SK-N-DZ (cell line): ENCODE measurements around the gene CDKN2C. TPM values are rescaled to one million over a fixed set of nuclear protein-coding genes. Genes with fewer than 3 reads are reported as not detected.
"Not testable (repeated sequence)": the region's sequence is repeated elsewhere in the genome, so short reads cannot be mapped to it uniquely, and the experiment has no call there.

Source experiments
- DNase-seq: peaks from one replicate; pipeline ENCODE4 v3.0.0-alpha.2; 2015; ENCODE audit warnings: low spot score
- polyA plus RNA-seq, 2 experiments: library from polyadenylated mRNA; depleted of rRNA; stranded (reverse); fragments of >200 nt; gene quantifications; 2 replicates each; pipeline ENCODE4 v1.2.3, GENCODE V29; 2014

CDKN2C gene
- polyA plus RNA-seq (2014; cell fraction: cytosol; rRNA removed): 64.1 and 65.1 TPM in 2 replicates
- polyA plus RNA-seq (2014; cell fraction: nucleus; rRNA removed): 36.5 and 43.2 TPM in 2 replicates

DNA sequence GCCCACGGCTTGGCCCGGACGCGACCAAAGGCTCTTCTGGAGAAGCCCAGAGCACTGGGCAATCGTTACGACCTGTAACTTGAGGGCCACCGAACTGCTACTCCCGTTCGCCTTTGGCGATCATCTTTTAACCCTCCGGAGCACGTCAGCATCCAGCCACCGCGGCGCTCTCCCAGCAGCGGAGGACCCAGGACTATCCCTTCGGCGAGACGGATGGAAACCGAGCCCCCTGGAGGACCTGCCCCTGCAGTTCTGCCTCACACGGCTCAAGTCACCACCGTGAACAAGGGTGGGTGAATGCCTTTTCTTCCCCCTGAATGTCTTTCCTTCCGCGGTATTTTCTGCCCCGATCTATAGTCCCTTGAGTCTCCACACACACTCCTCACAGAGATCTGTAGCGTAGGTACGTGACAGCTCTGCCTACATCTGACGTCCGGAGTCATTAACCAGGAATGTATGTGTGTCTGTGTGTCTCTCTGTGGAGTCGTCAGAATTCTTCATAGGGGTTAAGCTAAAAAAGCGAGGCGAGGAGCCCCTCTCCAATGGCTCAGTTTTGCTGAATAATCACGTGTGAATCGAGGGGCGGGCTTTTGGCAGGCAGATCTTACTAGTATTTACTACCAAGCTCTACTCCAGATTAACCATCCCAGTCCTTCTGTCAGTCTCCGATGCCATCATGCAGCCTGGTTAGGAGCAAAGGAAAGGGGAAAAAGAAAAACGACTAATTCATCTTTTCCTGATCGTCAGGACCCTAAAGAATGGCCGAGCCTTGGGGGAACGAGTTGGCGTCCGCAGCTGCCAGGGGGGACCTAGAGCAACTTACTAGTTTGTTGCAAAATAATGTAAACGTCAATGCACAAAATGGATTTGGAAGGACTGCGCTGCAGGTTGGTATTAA is at the start of gene CDKN2C:
Gene CDKN2C, plus strand, starts transcription at position 635 of the 898 bp plus-strand sequence. Its CDS starts 124 bp downstream, at position 759.
- DNase-seq: peak; percentile 78

DNA sequence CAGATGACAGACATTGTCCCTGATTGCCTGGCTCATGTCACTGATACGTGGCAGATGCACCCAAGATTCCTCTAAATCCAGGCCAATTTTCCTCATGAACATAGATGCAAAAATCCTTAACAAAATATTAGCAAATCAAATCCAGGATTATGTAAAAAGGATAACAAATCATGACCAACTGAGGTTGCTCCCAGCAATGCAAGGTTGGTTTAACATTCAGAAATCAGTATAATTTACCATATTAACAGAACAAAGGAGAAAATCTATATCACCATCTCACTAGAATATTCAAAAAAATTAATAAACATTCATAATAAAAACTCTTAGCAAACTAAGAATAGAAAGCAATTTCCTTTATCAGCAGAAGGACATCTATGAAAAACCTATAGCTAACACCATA is 49.6 kb upstream of the CDKN2C start:
- no peak for DNase-seq

DNA sequence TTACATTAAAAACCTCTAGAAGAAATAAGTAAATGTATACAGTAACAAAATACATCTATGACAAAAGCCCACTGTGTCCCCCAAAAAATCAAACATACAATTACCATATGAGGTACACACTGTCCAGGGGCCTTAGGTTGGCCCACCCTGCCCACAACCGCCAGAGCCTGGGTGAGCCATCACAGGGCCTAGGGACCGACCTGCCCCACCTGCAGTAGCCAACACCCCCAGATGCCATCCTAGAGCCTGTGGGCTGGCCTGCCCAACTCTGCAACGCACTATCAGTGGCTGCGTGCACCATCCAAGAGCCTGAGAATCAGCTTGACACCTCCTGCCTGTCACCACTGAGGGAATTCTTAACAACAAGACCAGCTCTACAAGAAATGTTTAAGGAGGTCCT is 49.0 kb upstream of the CDKN2C start:
- DNase-seq: no peak

DNA sequence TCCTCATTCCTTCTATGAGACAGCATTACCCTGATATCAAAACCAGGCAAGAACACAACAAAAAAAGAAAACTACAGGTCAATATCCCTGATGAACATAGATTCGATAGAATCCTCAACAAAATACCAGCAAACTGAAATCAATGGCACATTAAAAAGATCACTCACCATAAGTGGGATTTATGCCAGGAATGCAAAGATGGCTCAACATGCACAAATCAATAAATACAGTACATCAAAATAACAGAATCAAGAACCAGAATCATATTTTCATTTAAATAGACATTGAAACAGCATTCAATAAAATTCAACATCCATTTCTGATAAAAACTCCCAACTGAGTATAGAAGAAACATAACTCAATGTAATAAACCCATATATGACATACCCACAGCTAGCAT is 46.5 kb upstream of the CDKN2C start:
- no peak for DNase-seq

GRCh38 chr1:50929376-50929958 is 40.6 kb upstream of the CDKN2C start:
- DNase-seq: peak; percentile 3

DNA sequence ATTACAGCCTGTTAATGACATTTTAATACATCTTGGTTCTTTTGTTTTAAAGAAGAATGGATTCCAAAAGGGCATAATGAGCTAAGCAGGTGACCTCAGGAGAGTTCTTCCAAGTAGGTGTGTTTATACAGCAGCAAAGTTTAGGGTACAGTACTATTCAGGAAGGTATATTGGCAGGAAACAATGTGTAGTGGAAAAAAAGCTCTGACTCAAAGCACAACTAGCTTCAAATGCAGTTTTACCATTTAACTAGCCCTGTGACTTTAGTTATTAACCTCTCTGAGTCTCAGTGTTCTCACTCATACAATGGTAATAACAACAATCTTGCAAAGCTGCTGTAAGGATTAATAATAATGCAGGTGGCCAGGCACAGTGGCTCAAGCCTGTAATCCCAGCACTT is 39.9 kb upstream of the CDKN2C start:
- DNase-seq: no peak

GRCh38 chr1:50930965-50931737 is 38.9 kb upstream of the CDKN2C start:
- DNase-seq: no peak

- DNase-seq: not testable (repeated sequence)
Observed at GRCh38 chr1:50932043-50932442, 38.0 kb upstream of the CDKN2C start.

- not testable (repeated sequence) for DNase-seq
Observed at GRCh38 chr1:50933770-50934169, 36.3 kb upstream of the CDKN2C start.

DNA sequence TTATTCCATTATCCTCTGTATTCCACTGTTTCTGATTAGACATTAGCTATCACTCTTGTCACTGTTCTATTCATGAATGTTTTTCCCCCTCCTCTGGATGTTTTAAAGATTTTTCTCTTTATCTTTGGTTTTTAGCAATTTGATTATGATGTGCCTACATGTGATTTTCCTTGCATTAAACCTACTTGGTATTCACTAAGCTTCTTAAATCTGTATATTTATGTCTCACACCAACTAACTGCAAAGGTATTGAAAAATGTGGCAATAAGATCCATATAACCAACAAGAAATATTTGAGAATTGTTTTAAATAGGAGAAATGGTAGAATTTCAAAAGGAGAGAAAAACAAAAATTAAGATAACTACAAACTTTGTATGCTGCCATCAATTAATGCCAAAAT is 35.2 kb upstream of the CDKN2C start:
- no peak for DNase-seq

- not testable (repeated sequence) for DNase-seq
Observed at GRCh38 chr1:50935276-50935675, 34.8 kb upstream of the CDKN2C start.

DNA sequence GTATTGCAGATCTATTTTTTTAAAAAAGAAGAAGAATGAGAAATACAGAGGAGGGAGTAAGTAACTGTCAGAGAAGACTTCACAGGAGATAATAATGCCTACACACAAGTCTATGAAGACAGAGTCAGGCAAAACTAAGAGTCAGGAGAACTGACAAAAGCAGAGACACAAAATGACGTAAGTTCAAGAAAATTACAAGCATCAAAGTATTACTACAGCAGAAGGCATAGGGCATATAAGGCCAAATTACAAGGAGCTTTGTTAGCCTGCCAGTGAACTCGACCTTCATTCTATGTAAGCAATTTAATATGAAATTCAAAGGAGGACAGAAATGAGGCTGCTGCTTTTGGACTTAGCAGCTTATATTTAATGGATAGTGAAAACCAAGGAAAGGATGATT is 33.7 kb upstream of the CDKN2C start:
- no peak for DNase-seq

GRCh38 chr1:50940291-50940690 is 29.8 kb upstream of the CDKN2C start:
- no peak for DNase-seq

DNA sequence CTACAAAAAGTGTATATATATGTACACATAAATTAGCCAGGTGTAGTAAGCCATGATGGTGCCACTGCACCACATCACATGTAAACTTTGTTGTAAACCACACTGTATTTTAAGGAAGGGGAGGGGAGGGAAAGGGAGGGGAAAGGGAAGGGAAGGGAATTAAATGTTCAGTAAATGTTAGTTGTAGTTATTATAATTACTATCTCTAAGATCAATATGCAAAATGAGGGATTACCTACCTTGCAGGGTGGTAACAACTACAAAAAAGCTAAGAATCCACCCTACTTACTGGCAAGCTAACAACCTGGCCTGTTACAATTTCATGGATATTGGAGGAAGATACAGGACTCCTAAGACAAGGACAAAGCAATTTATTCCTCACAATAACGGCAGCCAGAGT is 27.7 kb upstream of the CDKN2C start:
- DNase-seq: no peak

DNA sequence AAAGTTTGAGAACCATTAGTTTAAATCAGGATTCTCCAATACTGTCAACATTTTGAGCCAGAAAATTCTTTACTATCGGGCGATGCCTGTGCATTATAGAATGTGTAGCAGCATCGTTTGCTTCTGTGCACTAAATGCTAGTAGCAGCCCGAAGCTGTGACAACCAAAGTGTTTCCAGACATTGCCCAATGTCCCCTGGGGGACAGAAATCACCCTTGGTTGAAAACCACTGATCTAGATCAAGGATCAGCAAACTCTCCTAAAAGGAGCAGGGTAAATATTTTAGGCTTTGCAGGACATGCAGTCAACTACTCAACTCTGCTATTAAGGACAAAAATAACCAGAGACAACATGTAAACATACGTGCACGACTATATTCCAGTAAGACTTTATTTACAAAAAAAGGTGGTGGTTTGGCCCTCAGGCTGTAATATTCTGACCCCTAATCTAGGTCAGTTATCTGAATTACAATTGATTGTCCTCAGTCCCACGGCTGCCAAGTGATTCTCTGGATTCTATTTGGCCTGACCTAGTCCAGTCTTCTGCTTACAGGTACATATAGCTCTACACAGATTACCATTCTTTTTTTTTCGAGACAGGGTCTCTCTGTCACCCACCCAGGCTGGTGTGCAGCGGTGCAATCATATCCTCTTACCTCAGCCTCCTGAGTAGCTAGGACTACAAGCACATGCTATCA is 20.6 kb upstream of the CDKN2C start:
- DNase-seq: no peak

GRCh38 chr1:50950396-50950795 is 19.6 kb upstream of the CDKN2C start:
- no peak for DNase-seq

GRCh38 chr1:50952566-50952965 is 17.5 kb upstream of the CDKN2C start:
- DNase-seq: not testable (repeated sequence)

GRCh38 chr1:50955116-50955515 is 14.9 kb upstream of the CDKN2C start:
- DNase-seq: no peak

- DNase-seq: peak; percentile 4
Observed at GRCh38 chr1:50959303-50959912, 10.6 kb upstream of the CDKN2C start.

DNA sequence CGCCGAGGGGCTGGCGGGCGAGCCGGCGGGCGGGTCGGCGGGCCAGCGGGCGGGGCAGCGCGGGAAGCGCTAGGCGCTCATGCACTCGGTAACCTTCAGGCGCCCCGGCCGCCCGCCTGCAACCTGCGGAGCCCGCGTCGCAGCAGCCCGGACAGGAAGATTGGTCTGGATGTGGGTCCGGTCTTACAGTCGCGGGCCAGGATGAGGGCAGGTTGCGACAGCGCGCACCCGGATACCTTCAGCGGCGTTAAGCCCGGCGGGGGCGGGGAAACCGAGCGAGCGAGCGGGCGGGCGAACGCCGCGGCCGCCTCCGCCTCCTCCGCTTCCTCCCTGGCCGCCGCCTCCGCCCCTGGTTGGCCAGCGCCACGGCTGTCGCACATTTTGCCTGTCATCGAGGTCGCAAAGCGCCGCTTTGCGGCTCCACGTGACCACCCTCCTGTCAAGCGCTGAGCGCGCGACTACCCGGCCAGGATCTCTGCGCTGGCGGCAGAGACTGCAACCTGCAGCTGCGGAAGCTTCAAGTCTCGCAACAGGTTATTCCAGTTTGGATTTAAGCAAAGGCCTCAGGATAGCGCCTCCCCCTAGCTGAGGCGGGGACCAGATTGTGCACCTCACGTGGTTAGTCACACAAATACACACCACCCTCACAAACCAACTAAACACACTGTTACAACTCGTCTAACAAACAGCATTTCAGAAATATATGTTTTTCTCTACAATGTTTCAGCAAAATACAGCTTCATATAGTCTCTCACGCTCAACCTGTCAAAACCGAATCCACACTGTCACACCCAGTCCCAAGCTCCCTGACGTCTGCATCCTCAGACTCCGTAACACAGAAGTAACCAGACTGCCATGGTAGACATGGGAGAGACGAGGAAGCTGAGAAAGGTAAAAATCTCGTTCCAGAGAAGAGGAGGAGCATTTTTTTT is 9.9 kb upstream of the CDKN2C start, which contains the start of gene FAF1:
Gene FAF1, minus strand, starts transcription at position 355 of the 932 bp plus-strand sequence. CDS start 456 bp downstream, outside the sequence.
- DNase-seq: peak; percentile 96
